GM19351 (cell line): ENCODE results near the gene PNMA8B.

ENCODE experiments used
- ATAC-seq: cut with Tn5 transposase; IDR thresholded peaks from one replicate; pipeline ENCODE4 v1.9.1; 2021; ENCODE audit warnings: mild to moderate bottlenecking, moderate library complexity; ENCODE audit not compliant: unreplicated experiment

Gene PNMA8B

GRCh38 chr19:46460055-46460454, 35.6 kb downstream of the PNMA8B start:
- ATAC-seq, result no peak

GRCh38 chr19:46456930-46457329, 38.7 kb downstream of the PNMA8B start:
- no peak for ATAC-seq

GRCh38 chr19:46454244-46454643, 41.4 kb downstream of the PNMA8B start:
- ATAC-seq, result no peak

GRCh38 chr19:46453661-46454060, 42.0 kb downstream of the PNMA8B start:
- no peak for ATAC-seq

- no peak for ATAC-seq
These were observed 43.5 kb downstream of the PNMA8B start for GRCh38 chr19:46452186-46452585.

GRCh38 chr19:46451352-46451751, 44.3 kb downstream of the PNMA8B start:
- no peak for ATAC-seq

GRCh38 chr19:46450737-46451136, 44.9 kb downstream of the PNMA8B start:
- ATAC-seq, result no peak

GRCh38 chr19:46449228-46449627, 46.4 kb downstream of the PNMA8B start:
- ATAC-seq, result no peak

GRCh38 chr19:46448601-46449000, 47.1 kb downstream of the PNMA8B start:
- ATAC-seq, result no peak

- ATAC-seq, result no peak
These were observed 47.8 kb downstream of the PNMA8B start for GRCh38 chr19:46447824-46448223.

- ATAC-seq, result no peak
These were observed 48.7 kb downstream of the PNMA8B start for GRCh38 chr19:46447006-46447405.

- ATAC-seq, result no peak
These were observed 49.6 kb downstream of the PNMA8B start for GRCh38 chr19:46446021-46446420.

GRCh38 chr19:46442808-46443450, 52.7 kb downstream of the PNMA8B start:
- no peak for ATAC-seq

GRCh38 chr19:46441866-46442265, 53.8 kb downstream of the PNMA8B start:
- ATAC-seq, result no peak
